A673 (cell line): ENCODE measurements around the gene KAT8. TPM values are rescaled to one million over a fixed set of nuclear protein-coding genes. Genes with fewer than 3 reads are reported as not detected.

Experiments used
- BruUV-seq: library from RNA; stranded (reverse); fragments of 400-500 nt; replicated peaks from 2 replicates; lab custom pipeline; 2021; lab: Mats Ljungman, UMichigan
- CTCF ChIA-PET: fragments of 300-600 bp; sonication (Branson Sonifier 250); formaldehyde crosslinking; loops from one replicate; lab custom pipeline; 2022; ENCODE audit warnings: antibody characterized with exemption; lab: Charles Lee
- POLR2A ChIA-PET: fragments of 300-600 bp; sonication (Branson Sonifier 250); formaldehyde crosslinking; loops from one replicate; lab custom pipeline; 2022; ENCODE audit warnings: antibody characterized with exemption; ENCODE audit not compliant: low non-redundant PET; lab: Charles Lee
- DNase-seq: peaks from one replicate; pipeline ENCODE4 v3.0.0-alpha.2; 2015; ENCODE audit warnings: low spot score
- H3K27ac ChIP-seq: fragments of 200-600 bp; sonication (generic); 2 replicates; pipeline ENCODE4 v1.5.1; 2016; ENCODE audit warnings: mixed run types, low read depth, mild to moderate bottlenecking, mixed read lengths, antibody characterized with exemption, low read length; ENCODE audit not compliant: poor library complexity, severe bottlenecking
- H3K27me3 ChIP-seq: fragments of 200-600 bp; sonication (generic); replicated peaks from 2 replicates; pipeline ENCODE4 v1.6.1; 2017; ENCODE audit warnings: mixed run types, low read depth, mild to moderate bottlenecking, mixed read lengths, antibody characterized with exemption, low read length; ENCODE audit not compliant: insufficient read depth, poor library complexity
- H3K36me3 ChIP-seq: fragments of 200-600 bp; sonication (generic); 2 replicates; pipeline ENCODE4 v1.6.1; 2016; ENCODE audit warnings: mixed run types, mild to moderate bottlenecking, mixed read lengths, antibody characterized with exemption, low read length; ENCODE audit not compliant: insufficient read depth, poor library complexity, severe bottlenecking
- H3K4me1 ChIP-seq: fragments of 200-600 bp; sonication (generic); 2 replicates; pipeline ENCODE4 v1.6.1; 2017; ENCODE audit warnings: mixed run types, mild to moderate bottlenecking, mixed read lengths, antibody characterized with exemption, low read length; ENCODE audit not compliant: insufficient read depth, poor library complexity, severe bottlenecking
- H3K4me3 ChIP-seq: fragments of 200-600 bp; sonication (generic); 2 replicates; pipeline ENCODE4 v1.5.1; 2016; ENCODE audit warnings: low read depth, mixed run types, mild to moderate bottlenecking, mixed read lengths, low read length; ENCODE audit not compliant: poor library complexity, severe bottlenecking
- H3K9me3 ChIP-seq: fragments of 200-600 bp; sonication (generic); 2 replicates; pipeline ENCODE4 v1.6.1; 2016; ENCODE audit warnings: mixed run types, low read depth, mild to moderate bottlenecking, mixed read lengths, antibody characterized with exemption, low read length; ENCODE audit not compliant: poor library complexity, severe bottlenecking
- EZH2 ChIP-seq: fragments of 200-600 bp; sonication (generic); IDR thresholded peaks from 2 replicates; pipeline ENCODE4 v1.6.1; 2017; ENCODE audit warnings: borderline replicate concordance, low read depth, mild to moderate bottlenecking, mixed read lengths, antibody characterized with exemption, low read length; ENCODE audit not compliant: poor library complexity, severe bottlenecking
- intact Hi-C: fragments of 100-400 bp; cut with micrococcal nuclease; formaldehyde crosslinking; loops from one replicate; pipeline ENCODE4 v1.10.0; 2022; ENCODE audit not compliant: unreplicated experiment
- total RNA-seq: library from RNA; stranded (reverse); gene quantifications from 2 replicates; pipeline ENCODE4 v1.2.3, GENCODE V29; 2021
- TF ChIP-seq, protein P1 (sequence below): fragments of 300-800, 200-600 bp; sonication (generic); conservative IDR thresholded peaks from 2 replicates; pipeline ENCODE4 v1.5.1; 2017; ENCODE audit warnings: low read depth, mild to moderate bottlenecking, antibody characterized with exemption, low read length, moderate library complexity, mixed read lengths

KAT8 gene
- total RNA-seq, 1 experiment from 2014 or later: 65.4 TPM

DNA sequence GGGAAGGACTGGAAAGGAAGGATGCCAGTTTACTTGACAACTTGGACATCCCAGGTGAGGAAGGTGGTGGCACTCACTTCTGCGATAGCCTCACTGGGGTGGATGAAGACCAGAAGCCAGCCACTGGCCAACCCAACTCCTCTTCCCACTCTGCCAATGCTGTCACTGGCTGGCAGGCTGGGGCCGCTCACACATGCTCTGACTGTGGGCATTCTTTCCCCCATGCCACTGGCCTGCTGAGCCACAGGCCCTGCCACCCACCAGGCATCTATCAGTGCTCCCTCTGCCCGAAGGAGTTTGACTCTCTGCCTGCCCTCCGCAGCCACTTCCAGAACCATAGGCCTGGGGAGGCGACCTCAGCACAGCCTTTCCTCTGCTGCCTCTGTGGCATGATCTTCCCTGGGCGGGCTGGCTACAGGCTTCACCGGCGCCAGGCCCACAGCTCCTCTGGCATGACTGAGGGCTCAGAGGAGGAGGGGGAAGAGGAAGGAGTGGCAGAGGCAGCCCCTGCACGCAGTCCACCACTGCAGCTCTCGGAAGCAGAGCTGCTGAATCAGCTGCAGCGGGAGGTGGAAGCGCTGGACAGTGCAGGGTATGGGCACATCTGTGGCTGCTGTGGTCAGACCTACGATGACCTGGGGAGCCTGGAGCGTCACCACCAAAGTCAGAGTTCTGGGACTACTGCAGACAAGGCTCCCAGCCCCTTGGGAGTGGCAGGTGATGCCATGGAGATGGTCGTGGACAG, 38.7 kb upstream of the KAT8 start:
- DNase-seq: no peak
- no TSS peak for BruUV-seq
- CTCF ChIA-PET: no interaction called here
- intact Hi-C loops: no loop called here
- H3K36me3 ChIP-seq: peaks cover 45% of the 10 kb centered on the region
- H3K27ac ChIP-seq: no peak overlapping the region
- POLR2A ChIA-PET: no interaction called here
- no peaks in the 10 kb centered on the region for H3K27me3 ChIP-seq
- no peak overlapping the region for H3K4me3 ChIP-seq
- TF ChIP-seq, protein P1, sequence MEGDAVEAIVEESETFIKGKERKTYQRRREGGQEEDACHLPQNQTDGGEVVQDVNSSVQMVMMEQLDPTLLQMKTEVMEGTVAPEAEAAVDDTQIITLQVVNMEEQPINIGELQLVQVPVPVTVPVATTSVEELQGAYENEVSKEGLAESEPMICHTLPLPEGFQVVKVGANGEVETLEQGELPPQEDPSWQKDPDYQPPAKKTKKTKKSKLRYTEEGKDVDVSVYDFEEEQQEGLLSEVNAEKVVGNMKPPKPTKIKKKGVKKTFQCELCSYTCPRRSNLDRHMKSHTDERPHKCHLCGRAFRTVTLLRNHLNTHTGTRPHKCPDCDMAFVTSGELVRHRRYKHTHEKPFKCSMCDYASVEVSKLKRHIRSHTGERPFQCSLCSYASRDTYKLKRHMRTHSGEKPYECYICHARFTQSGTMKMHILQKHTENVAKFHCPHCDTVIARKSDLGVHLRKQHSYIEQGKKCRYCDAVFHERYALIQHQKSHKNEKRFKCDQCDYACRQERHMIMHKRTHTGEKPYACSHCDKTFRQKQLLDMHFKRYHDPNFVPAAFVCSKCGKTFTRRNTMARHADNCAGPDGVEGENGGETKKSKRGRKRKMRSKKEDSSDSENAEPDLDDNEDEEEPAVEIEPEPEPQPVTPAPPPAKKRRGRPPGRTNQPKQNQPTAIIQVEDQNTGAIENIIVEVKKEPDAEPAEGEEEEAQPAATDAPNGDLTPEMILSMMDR: no peak
- TF ChIP-seq EZH2: no peak
- H3K9me3 ChIP-seq: no peaks in the 10 kb centered on the region
- H3K4me1 ChIP-seq: peaks cover 7% of the 10 kb centered on the region

GRCh38 chr16:31079342-31079944, 38.0 kb upstream of the KAT8 start:
- BruUV-seq: no TSS peak
- intact Hi-C loops: no loop called here
- peaks cover 50% of the 10 kb centered on the region for H3K36me3 ChIP-seq
- TF ChIP-seq EZH2: no peak
- TF ChIP-seq, protein P1: no peak
- no peak for DNase-seq
- POLR2A ChIA-PET: no interaction called here
- CTCF ChIA-PET: no interaction called here
- H3K27ac ChIP-seq: no peak overlapping the region
- H3K4me1 ChIP-seq: peaks cover 7% of the 10 kb centered on the region
- H3K4me3 ChIP-seq: no peak overlapping the region
- H3K9me3 ChIP-seq: no peaks in the 10 kb centered on the region
- H3K27me3 ChIP-seq: no peaks in the 10 kb centered on the region

DNA sequence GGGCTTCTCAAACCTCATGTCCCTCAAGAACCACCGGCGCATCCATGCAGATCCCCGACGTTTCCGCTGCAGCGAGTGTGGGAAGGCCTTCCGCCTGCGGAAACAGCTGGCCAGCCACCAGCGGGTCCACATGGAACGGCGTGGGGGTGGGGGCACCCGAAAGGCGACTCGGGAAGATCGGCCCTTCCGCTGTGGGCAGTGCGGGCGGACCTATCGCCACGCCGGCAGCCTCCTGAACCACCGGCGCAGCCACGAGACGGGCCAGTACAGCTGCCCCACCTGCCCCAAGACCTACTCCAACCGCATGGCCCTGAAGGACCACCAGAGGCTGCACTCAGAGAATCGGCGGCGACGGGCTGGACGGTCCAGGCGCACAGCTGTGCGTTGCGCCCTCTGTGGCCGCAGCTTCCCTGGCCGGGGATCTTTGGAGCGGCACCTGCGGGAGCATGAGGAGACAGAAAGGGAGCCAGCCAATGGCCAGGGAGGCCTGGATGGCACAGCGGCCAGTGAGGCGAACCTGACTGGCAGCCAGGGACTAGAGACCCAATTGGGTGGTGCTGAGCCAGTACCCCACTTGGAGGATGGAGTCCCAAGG, 37.3 kb upstream of the KAT8 start:
- POLR2A ChIA-PET: no interaction called here
- CTCF ChIA-PET: no interaction called here
- BruUV-seq: no TSS peak
- intact Hi-C loops: loop anchor here (10.0 kb wide), 1 partner anchor 795 kb away; the partner anchor contains the start of gene ZNF267
- Histone ChIP-seq H3K4me1 (peaks cover 5% of the 10 kb centered on the region), H3K27me3 (no peaks in the 10 kb centered on the region), H3K36me3 (peaks cover 50% of the 10 kb centered on the region), H3K9me3 (no peaks in the 10 kb centered on the region), H3K4me3 (no peak overlapping the region), H3K27ac (no peak overlapping the region)
- no peak for TF ChIP-seq EZH2
- TF ChIP-seq, protein P1: no peak
- DNase-seq: no peak
